ENCODE results near the gene FXYD2. TPM values are rescaled to one million over a fixed set of nuclear protein-coding genes. Genes with fewer than 3 reads are reported as not detected.

Gene FXYD2
- total RNA-seq, 1 donor from 2014 or later, result 40.8 TPM

DNA sequence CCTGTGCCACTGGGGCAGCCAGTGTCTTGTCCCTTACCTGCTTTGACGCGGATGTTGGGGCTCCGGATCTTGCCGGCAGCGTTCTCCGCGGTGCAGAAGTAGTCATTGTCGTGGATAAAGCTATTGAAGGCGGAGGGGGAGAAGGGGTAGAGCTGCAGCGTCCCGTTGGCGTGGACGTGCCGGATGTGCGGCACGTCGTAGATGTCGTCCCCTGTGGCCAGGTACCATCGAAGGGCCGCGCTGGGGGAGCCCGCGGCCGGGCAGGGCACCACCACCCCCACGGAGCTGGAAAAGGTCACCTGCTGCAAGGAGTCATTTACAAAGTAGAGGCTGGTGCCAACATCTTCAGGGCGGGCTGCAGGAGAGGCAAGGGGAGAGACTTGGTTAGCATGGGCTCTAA, 44.1 kb downstream of the FXYD2 start:
- TF ChIP-seq, protein P1, sequence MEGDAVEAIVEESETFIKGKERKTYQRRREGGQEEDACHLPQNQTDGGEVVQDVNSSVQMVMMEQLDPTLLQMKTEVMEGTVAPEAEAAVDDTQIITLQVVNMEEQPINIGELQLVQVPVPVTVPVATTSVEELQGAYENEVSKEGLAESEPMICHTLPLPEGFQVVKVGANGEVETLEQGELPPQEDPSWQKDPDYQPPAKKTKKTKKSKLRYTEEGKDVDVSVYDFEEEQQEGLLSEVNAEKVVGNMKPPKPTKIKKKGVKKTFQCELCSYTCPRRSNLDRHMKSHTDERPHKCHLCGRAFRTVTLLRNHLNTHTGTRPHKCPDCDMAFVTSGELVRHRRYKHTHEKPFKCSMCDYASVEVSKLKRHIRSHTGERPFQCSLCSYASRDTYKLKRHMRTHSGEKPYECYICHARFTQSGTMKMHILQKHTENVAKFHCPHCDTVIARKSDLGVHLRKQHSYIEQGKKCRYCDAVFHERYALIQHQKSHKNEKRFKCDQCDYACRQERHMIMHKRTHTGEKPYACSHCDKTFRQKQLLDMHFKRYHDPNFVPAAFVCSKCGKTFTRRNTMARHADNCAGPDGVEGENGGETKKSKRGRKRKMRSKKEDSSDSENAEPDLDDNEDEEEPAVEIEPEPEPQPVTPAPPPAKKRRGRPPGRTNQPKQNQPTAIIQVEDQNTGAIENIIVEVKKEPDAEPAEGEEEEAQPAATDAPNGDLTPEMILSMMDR (conservative IDR thresholded peaks at IDR 0.05), result no peak
- peaks cover 70% of the 10 kb centered on the region for H3K27me3 Mint-ChIP-seq
- H3K4me3 Mint-ChIP-seq, result no peak overlapping the region
- H3K4me1 Mint-ChIP-seq (ENCODE audit: unreplicated experiment), result peaks cover 7% of the 10 kb centered on the region
- H3K27ac Mint-ChIP-seq, result no peak overlapping the region
- no peaks in the 10 kb centered on the region for H3K36me3 Mint-ChIP-seq
- no peaks in the 10 kb centered on the region for H3K9me3 Mint-ChIP-seq
- no peak for DNase-seq (ENCODE audit: extremely low spot score, unreplicated experiment)

DNA sequence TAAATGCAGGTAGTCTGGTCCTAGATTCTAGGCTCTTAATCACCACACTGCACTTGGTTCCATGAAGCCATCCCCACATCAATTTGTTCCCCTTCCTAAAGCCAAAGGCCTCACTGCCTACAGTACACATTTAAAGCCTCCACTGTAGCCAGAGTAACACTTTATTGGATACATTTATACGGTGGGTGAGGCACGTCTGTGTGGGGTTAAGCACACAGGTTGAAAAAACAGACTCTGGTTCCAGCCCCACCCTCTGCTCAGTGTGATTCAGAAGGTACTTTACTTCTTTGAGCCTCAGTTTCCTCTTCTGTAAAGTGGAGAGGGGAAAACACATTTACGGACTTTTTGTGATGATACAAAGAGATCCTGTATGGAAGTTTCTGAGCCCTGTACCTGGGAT, 50.0 kb downstream of the FXYD2 start:
- no peaks in the 10 kb centered on the region for H3K36me3 Mint-ChIP-seq

DNA sequence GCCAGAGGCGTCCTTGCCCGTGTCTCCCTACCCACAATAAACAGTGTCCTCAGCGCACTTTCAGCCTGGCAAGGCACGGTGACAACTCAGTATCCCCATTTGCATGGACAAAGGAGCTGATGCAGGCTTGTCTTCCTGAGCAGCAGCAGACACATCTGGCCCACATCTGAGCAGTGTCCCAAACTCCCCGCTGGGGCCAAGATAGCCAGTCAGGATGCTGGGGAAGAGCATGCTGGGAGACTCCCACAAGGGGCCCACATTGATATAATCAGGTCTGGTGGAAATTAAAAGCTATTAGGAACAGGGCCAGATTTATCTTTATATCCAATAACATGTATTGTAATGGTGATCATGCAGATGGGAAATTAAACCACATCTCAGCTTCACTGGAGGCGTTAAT, 52.2 kb downstream of the FXYD2 start:
- no peaks in the 10 kb centered on the region for H3K9me3 Mint-ChIP-seq
- peaks cover 5% of the 10 kb centered on the region for H3K4me1 Mint-ChIP-seq (ENCODE audit: unreplicated experiment)
- no peak overlapping the region for H3K4me3 Mint-ChIP-seq
- peaks cover 57% of the 10 kb centered on the region for H3K27me3 Mint-ChIP-seq
- no peaks in the 10 kb centered on the region for H3K36me3 Mint-ChIP-seq
- H3K27ac Mint-ChIP-seq, result no peak overlapping the region
- TF ChIP-seq, protein P1 (conservative IDR thresholded peaks at IDR 0.05), result no peak
- DNase-seq (ENCODE audit: extremely low spot score, unreplicated experiment), result no peak

More for the DNA sequence above, 50.0 kb downstream of the FXYD2 start:
- H3K27ac Mint-ChIP-seq, result no peak overlapping the region
- TF ChIP-seq, protein P1 (conservative IDR thresholded peaks at IDR 0.05), result no peak
- H3K4me3 Mint-ChIP-seq, result no peak overlapping the region
- H3K27me3 Mint-ChIP-seq, result peaks cover 57% of the 10 kb centered on the region
- H3K9me3 Mint-ChIP-seq, result no peaks in the 10 kb centered on the region
- no peak for DNase-seq (ENCODE audit: extremely low spot score, unreplicated experiment)
- peaks cover 5% of the 10 kb centered on the region for H3K4me1 Mint-ChIP-seq (ENCODE audit: unreplicated experiment)

DNA sequence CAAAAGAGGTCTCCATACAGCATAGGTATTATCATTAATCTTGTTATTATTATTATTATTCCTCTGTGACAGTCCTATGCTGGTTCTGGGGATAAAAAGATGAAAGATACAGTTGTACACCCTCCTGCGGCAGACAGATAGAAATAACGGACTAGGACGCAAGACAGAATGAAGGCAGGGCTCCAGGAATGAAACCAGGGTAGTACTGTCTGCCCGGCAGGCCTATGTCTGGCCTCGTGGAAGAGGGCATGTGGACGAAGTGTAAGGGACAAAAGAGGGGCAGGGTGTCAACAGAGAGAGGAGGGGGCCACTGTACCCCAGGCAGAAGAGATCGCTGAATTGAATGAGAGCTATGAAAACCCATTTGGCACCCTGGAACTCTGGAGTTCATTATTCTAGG, 52.7 kb downstream of the FXYD2 start:
- peaks cover 57% of the 10 kb centered on the region for H3K27me3 Mint-ChIP-seq
- TF ChIP-seq, protein P1 (conservative IDR thresholded peaks at IDR 0.05), result no peak
- H3K4me3 Mint-ChIP-seq, result no peak overlapping the region
- peaks cover 5% of the 10 kb centered on the region for H3K4me1 Mint-ChIP-seq (ENCODE audit: unreplicated experiment)
- no peaks in the 10 kb centered on the region for H3K9me3 Mint-ChIP-seq
- H3K36me3 Mint-ChIP-seq, result no peaks in the 10 kb centered on the region
- no peak for DNase-seq (ENCODE audit: extremely low spot score, unreplicated experiment)
- H3K27ac Mint-ChIP-seq, result no peak overlapping the region

DNA sequence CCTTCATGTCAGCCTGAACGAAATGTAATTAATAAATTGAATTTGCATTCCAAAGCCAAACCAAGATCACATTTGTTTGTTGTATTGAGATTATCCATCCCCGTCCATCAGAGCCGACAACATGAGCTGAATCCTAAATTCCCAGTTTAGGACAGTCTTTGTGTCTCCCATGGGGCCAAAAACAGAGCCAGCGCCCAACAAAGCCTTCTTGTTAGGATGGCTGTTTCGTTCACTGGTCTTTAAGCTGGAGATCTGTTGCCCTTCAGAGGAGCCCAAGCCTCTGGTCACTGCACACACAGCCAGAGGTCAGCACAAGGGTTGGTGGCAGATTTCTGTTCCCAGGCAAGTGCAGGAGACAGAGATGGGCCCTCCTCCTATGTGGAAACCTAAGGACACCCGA, 53.3 kb downstream of the FXYD2 start:
- no peaks in the 10 kb centered on the region for H3K9me3 Mint-ChIP-seq
- no peak for DNase-seq (ENCODE audit: extremely low spot score, unreplicated experiment)
- peaks cover 57% of the 10 kb centered on the region for H3K27me3 Mint-ChIP-seq
- H3K4me1 Mint-ChIP-seq (ENCODE audit: unreplicated experiment), result peaks cover 5% of the 10 kb centered on the region
- TF ChIP-seq, protein P1 (conservative IDR thresholded peaks at IDR 0.05), result no peak
- no peak overlapping the region for H3K27ac Mint-ChIP-seq
- H3K36me3 Mint-ChIP-seq, result no peaks in the 10 kb centered on the region
- H3K4me3 Mint-ChIP-seq, result no peak overlapping the region

DNA sequence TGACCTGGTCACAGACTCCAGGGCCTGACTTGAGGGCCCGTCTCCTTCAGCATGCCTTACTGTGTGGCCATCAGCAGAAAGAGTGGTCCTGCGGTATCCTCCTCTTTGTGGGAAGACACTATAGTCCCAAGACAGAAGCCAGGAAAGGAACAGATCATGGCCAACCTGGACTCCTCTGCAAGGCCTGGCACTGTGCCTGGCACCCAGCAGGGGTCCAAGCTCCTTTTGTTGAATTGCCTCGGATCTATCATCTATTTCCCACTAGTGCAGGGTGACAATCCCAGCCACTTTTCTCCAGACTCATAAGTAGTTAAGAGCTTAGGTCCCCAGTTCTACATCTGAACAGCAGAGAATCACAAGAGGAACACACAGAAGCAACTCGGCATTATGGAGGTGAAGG, 54.5 kb downstream of the FXYD2 start:
- peaks cover 5% of the 10 kb centered on the region for H3K4me1 Mint-ChIP-seq (ENCODE audit: unreplicated experiment)
- no peak overlapping the region for H3K4me3 Mint-ChIP-seq
- peaks cover 60% of the 10 kb centered on the region for H3K27me3 Mint-ChIP-seq
- no peaks in the 10 kb centered on the region for H3K9me3 Mint-ChIP-seq
- TF ChIP-seq, protein P1 (conservative IDR thresholded peaks at IDR 0.05), result no peak
- DNase-seq (ENCODE audit: extremely low spot score, unreplicated experiment), result no peak
- H3K27ac Mint-ChIP-seq, result no peak overlapping the region
- no peaks in the 10 kb centered on the region for H3K36me3 Mint-ChIP-seq
